CD4-positive, alpha-beta T cell treated with Interferon gamma for 1 hour (primary cell): Measurements from ENCODE around the gene PHF23.

Experiments
- DNase-seq: peaks from one replicate; pipeline ENCODE4 v3.0.0-alpha.2; 2020

The PHF23 gene

GRCh38 chr17:7237761-7238419 lies 1.4 kb downstream of the PHF23 start:
- peak; percentile 85 for DNase-seq

- no peak for DNase-seq
These were observed 1.9 kb downstream of the PHF23 start for GRCh38 chr17:7237266-7237760.

GRCh38 chr17:7236808-7237207 lies 2.4 kb downstream of the PHF23 start:
- DNase-seq, result no peak

- DNase-seq, result no peak
These were observed 3.3 kb downstream of the PHF23 start for GRCh38 chr17:7235693-7236665.

GRCh38 chr17:7234083-7234951 lies 4.9 kb downstream of the PHF23 start, which contains the start of gene DVL2:
DVL2 (minus strand) TSS chr17:7234517; CDS start chr17:7234262, 255 bp downstream.
- DNase-seq, result peak; percentile 94

- no peak for DNase-seq
These were observed 5.6 kb downstream of the PHF23 start for GRCh38 chr17:7233701-7234082.

- DNase-seq, result no peak
These were observed 7.1 kb downstream of the PHF23 start for GRCh38 chr17:7232114-7232513.

GRCh38 chr17:7229504-7229903 lies 9.8 kb downstream of the PHF23 start:
- DNase-seq, result no peak

- DNase-seq, result no peak
These were observed 10.3 kb downstream of the PHF23 start for GRCh38 chr17:7228920-7229319.

- no peak for DNase-seq
These were observed 12.2 kb downstream of the PHF23 start for GRCh38 chr17:7226721-7227710.

- no peak for DNase-seq
These were observed 13.4 kb downstream of the PHF23 start for GRCh38 chr17:7225711-7226331.

GRCh38 chr17:7224661-7225111 lies 14.6 kb downstream of the PHF23 start:
- DNase-seq, result no peak

GRCh38 chr17:7224110-7224509 lies 15.1 kb downstream of the PHF23 start:
- no peak for DNase-seq

GRCh38 chr17:7223375-7223774 lies 15.9 kb downstream of the PHF23 start:
- no peak for DNase-seq

GRCh38 chr17:7222972-7223292 lies 16.3 kb downstream of the PHF23 start:
- no peak for DNase-seq

- no peak for DNase-seq
These were observed 16.9 kb downstream of the PHF23 start for GRCh38 chr17:7222093-7222971.

GRCh38 chr17:7221278-7222092 lies 17.8 kb downstream of the PHF23 start:
- DNase-seq, result no peak

GRCh38 chr17:7220593-7221277 lies 18.5 kb downstream of the PHF23 start:
- DNase-seq, result peak; percentile 67
